GM18526 (cell line): ENCODE data around the gene GLE1.
A peak's percentile ranks its signal among the peaks of the same experiment; 100 is the strongest.

Experiments
- POLR2A ChIP-seq: IDR thresholded peaks from 3 replicates; pipeline ENCODE4 v1.6.1; 2011; ENCODE audit not compliant: insufficient read length; ENCODE audit errors: extremely low read depth

The GLE1 gene

DNA sequence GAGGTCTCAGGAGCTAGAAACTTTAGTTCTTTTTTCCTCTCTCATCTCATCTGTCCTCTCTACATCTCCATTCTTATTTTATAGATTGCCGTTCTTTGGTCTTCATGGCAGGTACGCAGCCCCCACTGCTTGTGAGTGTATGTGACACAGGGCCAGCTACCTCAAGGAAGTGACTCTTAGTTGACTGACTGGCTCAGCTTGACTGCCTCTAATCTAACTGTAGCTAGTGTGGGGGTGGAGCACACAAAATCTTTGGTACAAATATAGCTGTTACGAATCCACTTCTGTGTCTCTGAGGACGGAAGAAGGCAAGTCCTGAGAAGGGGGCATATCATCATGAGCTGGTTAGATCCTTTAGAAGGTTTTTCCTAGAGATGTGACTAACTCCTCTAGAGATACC lies 28.1 kb downstream of the GLE1 start:
- no peak for TF ChIP-seq POLR2A

GRCh38 chr9:128540634-128541360 lies 36.3 kb downstream of the GLE1 start:
- no peak for TF ChIP-seq POLR2A

DNA sequence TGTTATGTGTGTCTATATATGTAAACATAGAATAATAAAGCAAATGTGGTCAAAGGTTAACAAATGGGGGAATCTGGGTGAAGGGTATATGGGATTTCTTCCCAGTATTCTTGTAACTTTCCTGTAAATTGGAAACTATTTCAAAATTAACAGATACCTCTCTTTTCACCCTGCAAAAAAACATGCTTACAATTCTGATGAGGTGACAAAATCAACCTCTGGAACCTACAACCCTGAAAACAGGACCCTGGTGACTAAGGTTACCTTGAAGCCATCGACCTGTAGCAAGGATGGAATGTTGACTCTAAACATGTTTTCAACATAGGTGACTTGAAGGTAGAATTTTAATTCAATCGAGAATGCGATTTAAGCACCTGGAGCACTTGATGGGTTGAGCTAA lies 42.0 kb downstream of the GLE1 start:
- no peak for TF ChIP-seq POLR2A

GRCh38 chr9:128548876-128549275 lies 44.4 kb downstream of the GLE1 start:
- no peak for TF ChIP-seq POLR2A

DNA sequence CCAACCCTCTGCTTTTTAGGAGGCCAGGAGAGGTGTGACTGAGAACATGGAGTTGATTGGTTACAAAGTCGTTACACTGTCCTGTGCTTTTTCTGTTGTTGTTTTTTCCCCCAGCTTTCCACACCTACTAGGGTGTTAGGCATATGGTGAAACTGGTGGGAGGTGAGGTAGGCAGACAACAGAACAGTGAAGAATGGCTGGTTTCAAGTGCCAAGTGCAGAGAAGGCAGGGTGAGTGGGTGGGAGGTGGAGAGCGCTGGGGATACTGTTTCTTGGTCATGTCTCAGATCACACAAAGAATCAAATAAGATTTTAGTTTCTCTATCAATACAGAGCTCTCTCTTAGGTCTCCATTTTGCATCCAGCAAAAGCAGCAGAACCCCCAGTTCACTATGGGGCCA lies 45.7 kb downstream of the GLE1 start:
- no peak for TF ChIP-seq POLR2A

- no peak for TF ChIP-seq POLR2A
Observed at GRCh38 chr9:128550770-128551656, 46.5 kb downstream of the GLE1 start.

DNA sequence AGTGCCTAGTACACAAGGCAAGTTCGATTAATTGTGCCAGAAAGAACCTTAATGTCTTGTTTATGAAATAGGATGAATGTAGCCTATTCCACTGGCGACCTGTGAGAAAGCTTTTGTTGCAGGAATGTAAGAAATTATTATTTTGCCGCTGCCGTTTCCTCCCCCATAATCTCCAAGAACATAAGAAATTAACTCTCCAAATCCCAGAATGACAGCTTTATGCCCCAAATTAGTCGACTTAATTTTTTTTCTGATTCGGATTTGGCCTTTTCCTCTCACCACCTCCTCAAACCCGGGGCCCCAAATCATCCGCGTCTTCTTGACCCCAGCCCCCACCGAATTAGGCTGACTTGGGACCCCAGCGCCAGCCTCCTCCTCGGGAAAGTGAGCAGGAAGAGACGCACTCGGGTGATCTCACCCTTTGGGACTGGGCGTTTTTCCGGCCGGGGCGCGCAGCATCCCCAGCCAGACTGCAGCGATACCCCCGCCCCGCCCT lies 47.2 kb downstream of the GLE1 start:
- no peak for TF ChIP-seq POLR2A

DNA sequence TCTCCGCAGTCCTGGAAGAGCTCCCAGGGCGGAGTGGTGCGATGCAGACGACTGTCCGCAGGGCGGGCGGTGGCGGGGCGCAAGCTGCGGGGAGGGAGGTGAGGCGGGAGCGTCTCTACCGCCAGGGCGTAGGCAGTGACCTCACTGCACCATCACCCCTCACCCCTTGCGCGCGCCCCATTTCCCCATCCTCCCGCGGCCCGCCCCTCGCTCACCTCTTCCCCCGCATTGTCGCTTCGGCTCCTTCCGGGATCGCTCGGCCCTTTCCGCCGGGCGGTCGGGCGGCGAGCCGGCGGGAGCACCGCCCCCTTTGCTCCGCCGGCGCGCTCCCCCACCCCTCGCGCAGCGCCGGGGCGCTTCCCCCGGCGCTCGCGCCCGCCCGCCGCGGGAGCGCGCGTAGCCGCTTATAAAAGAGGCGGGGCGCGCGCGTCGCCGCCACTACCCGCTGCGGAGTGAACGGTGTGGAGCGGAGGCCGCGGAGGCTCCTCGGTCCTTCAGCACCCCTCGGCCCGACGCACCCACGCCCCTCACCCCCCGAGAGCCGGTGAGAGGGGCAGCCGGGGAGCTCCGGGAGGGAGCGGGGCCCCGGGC lies 47.7 kb downstream of the GLE1 start, which contains the start of gene SPTAN1:
Gene SPTAN1, plus strand, starts transcription at position 435 of the 591 bp plus-strand sequence. CDS start 14,154 bp downstream, outside the sequence.
- peak; percentile 99 for TF ChIP-seq POLR2A

DNA sequence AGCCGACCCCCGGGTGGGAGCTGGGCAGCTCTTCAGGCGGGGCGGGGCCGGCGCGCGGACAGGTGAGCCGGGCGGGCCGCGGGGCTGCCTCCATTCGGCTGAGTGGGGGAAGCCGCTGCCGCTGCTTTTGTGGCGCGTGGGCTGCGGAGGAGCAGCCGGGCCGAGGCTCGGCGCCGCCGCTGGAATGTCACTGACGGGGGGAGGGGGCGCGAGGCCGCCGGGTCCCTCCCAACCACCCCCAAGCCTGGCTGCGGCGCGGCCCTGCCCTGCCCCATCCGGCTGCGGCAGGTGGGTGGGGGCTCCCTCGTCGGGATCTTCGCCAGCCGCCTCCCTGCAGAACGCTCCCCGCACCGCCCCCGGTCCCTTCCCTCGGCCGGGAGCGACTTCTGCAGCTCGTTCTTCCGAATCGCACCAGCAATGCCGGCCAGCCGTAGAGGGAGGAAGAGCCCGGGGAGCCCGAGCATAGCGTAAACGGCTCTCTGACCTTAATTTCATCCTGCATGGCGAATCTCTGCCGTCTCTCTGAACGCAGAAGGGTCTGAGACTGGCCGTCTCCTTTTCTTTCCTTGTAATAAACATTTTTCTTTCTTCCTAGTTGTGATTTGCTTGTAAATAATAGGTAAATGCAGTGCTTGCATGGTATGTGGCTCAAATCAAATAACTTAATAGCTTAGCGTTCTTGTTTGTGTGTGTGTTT lies 48.4 kb downstream of the GLE1 start:
- no peak for TF ChIP-seq POLR2A

DNA sequence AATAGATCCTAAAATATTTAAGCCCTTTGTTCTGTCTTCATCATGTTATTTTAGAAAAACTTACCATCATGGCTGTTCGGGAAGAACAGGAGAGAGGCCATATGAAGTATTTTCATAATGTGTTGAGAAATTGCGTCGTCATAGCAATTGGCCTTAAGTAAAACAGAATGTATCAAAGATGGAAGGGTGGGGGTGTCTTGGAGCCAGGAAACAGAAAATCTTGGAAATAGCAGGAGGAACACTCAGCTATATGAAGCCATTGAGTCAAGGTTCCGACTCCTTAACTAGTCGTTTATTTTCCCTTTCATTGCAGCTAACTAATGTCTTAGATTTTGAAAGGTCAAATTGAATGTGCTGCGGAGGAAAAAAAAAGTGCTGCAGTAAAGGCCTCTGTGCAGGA lies 49.2 kb downstream of the GLE1 start:
- TF ChIP-seq POLR2A = no peak

DNA sequence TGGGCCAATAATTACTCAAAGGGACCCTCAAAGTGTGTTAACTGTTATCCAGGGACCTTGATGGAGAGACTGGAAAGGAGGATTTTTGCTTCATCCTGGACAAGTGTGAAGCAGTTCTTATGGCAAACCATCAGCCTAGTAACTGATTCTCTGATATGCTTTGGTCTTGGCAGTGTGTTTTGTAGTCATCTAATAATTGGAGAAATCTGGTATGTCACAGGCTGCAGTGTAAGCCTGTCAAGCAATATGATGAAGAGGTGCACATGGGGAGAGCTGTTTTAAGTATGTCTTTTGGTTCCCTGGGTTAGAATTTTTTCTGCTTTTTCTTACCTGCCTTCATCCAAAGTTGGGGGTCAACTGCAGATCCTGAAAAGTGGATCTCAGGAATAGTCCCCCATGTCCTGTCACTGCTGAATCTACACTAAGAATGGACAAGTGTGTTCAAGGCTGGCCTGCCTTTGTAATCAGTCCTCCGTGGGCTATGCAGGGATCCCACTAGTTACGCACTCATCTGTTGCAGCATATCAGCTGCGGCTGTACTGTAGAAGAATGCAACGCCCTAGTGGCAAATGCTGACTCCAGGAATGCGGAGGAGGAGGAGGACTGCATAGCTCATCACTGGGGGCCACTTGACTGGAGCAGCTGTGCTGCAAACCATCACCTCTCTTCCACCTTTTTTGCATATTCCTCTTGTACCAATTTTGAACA lies 49.8 kb downstream of the GLE1 start:
- TF ChIP-seq POLR2A = no peak

DNA sequence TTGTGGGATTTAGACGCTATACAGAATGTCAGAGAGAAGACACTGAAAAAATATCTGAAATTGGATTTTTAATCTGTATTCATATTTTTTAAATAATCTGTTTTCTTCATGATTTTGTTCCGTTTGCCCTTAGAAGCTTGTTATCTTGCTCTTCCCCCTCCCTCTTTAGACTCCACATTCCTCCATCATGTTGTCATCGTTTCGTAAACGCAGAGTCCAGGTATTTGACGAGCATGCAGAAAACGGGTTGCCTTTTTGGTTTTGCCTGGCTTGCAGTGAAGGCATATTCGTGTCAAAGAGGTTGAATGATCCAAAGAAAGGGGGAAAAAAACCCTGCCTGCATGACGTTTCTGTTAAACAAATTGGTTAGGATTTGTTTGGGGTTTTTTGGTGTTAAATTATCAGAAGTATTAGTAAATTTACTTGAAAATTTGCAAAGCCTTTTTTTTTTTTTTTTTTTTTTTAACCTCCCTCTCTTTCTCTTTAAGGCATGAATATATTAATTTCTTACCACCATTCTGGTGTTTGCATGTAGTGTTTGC lies 50.7 kb downstream of the GLE1 start:
- TF ChIP-seq POLR2A = no peak

DNA sequence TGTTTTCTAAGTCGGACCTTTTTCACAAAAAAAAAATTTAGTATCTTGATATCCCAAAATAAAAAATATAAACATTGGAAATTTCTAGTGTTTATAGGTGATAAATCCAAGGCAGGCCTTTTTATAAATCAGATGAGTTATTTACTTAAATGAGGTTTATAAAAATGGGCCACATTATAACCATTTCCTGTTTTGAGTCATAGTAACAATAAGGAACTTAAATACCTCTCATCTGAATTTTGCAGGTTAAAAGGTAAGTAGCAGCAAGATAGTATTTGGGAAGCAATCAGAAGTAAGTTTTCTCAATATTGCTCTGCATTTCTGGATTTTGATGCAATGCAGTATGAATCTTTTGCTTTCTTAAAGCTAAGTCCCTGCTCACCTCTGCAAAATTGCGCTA lies 51.8 kb downstream of the GLE1 start:
- TF ChIP-seq POLR2A = no peak

DNA sequence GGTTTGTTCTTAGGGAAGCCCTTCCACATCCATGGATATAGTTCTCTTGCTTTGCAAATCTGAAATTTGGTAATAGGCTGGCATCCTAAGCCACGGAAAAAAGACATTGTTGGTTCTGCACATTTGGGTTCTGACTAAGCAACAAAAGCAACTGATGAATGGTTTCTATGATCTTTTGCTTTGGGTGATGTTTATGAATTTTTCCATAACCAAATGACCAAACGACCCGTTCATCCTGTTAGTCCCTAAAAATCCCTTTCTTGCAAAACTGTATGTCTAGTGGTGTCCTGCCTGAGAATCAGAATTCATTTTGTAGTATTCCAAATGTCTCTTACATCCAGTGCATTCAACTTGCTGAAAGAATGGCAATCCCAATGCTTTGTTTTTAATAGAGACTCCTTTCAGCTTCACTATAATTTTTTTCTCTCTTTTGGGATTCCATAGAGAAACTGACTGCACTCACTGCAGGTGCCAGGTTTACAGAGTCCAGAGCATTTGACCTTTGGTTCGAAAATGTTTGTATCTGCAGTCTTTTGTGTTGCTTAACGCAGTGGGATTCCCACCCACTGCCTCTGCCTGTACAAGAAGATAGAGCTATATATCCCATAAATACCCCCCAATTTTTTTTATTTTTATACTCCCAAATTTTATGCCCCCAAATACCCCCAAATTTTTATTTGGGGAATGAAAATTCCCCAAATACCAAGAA lies 52.6 kb downstream of the GLE1 start:
- TF ChIP-seq POLR2A = no peak
